ENCODE measurements around the gene CCDC194.
"Not testable (repeated sequence)": the region's sequence is repeated elsewhere in the genome, so short reads cannot be mapped to it uniquely, and the experiment has no call there.

The CCDC194 gene

GRCh38 chr19:17370026-17370587 is 23.9 kb downstream of the CCDC194 start:
- no peak for DNase-seq (ENCODE audit: low read depth in 2 of 2)

DNA sequence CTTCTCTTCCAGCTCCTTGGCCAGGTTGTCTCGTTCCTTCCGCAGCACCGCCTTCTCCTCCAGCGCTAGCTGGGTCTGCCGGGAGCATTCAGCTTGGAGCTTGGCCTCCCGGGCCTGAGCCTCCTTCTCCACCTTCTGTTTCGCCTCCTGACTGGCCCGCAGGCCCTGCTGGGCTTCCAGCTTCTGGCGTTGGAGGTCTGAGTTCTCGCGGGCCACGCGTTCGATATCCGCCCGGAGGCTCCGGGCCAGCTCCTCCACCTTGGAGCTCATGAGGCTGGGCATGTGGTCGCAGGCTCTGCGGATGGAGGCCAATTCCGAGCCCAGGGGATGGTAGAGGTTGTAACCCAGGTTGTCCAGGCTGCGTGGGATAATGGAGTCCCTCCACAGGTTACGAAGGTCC is 28.6 kb downstream of the CCDC194 start:
- DNase-seq (ENCODE audit: low read depth in 2 of 2), result no peak

GRCh38 chr19:17363852-17364605 is 30.0 kb downstream of the CCDC194 start:
- DNase-seq (ENCODE audit: low read depth in 2 of 2), result not testable (repeated sequence)

DNA sequence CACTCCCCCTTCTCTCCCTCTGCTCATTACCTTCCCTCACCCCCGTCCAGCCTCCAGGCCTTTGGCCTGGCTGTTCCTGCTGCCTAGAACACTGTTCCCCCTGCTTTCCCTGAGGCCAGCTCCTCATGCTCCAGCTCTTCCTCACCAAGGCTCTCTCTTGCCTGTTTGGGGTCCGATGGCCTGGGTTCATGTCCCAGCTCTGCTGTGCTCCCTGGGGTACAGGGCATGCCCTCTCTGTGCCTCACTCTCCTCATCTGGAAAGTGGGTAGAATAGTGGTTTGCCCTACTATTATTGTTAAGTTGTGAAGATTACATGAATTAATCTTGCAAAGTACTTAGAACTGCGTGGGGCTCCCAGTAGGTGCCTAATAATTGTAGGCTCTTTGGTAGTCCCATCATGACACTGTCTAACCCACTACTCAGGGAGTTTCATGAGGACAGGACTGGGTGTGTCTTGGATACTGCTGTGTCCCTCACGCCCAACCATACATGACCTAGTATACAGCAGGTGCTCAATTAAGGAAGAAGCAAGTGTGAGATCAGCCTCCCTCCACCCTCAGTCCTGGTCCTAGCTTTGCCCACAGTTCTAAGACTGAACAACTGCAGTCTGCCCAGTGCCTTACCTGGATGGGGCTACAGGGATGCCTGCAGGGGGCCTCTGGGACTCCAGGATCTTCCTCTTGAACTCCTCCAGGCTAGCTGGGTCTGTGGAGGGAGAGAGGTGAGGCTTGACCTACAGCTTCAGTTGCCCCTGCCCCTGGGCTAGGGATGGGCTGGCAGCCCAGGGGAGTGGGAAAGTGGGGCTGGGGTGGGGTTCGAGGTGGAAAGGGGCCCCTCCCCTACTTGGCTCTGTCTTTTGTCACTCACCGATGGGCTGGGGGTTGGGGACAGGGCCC is 33.8 kb downstream of the CCDC194 start:
- DNase-seq (ENCODE audit: low read depth in 2 of 2), result no peak

DNA sequence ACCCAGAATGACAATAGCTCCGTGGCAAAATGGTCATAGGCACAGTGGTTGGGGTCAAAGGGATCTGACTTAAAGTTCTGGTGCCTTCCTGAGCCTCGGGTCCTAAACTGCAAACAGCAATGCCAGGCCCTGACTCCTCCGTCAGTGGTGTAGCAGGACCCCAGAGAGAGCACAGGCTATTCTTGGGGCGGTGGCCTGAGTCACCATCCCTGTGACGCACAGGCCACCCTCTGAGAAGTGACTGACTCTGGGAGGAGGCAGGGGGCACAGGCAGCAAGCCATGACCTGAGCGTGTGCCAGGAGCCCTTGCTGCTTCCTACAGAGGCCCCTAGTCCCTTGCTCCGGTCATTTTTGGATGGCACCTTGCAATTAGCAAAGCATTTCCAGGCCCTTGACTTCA is 35.6 kb downstream of the CCDC194 start:
- DNase-seq (ENCODE audit: low read depth in 2 of 2), result no peak

DNA sequence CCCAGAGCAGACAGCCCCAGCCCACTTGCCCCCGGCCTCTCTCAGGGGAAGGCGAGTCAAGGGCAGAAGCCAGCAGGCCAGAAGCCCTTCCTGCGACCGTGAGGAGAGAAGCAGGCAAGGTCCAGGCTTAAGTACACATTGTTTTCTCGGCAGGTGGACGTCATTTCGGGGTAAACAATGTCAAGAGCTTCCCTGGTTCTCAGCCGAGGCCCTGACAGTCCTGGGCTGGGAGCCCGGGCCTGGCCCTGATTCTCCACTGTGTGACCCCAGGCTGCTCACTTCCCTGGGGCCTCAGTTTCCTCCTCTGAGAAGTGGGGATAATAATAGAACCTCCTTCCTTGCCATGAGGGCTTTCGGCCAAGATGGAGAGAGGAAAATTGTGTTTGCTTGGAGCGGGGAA is 36.3 kb downstream of the CCDC194 start:
- no peak for DNase-seq (ENCODE audit: low read depth in 2 of 2)

GRCh38 chr19:17357078-17357666 is 36.8 kb downstream of the CCDC194 start:
- no peak for DNase-seq (ENCODE audit: low read depth in 2 of 2)

- DNase-seq (ENCODE audit: low read depth in 2 of 2), result no peak
These were observed 40.6 kb downstream of the CCDC194 start for GRCh38 chr19:17353386-17353785.

GRCh38 chr19:17352608-17353280 is 41.3 kb downstream of the CCDC194 start:
- DNase-seq (ENCODE audit: low read depth in 2 of 2), result no peak

DNA sequence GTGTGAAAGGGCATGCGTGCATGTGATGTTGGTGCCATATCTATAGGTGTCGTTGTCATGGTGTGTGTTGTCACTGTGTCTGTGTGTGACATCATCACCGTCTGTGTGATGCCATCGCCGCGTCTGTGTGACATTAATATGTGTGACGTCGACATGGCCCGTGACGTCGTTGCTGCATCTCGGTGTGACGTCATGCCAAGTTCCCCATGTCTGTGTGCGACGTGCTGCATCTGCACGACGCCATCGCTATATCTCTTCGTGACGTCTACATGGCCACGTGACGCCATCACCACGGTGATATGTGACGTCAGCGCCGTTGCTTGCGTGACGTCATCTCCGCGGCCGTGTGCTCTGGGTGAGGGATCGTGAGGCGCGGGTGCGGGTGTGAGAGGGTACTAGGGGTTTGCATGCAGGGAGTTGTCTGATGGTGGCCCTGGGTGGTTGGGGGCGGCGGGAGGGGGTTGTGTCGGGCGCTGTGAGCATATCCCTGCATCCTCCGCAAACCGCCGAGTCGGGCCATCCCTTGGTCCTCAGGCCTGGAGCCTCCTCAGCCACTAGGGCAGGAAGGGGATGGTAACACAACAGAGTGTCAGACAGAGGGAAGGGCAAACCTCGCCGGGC is 42.1 kb downstream of the CCDC194 start:
- DNase-seq (ENCODE audit: low read depth in 2 of 2), result no peak

DNA sequence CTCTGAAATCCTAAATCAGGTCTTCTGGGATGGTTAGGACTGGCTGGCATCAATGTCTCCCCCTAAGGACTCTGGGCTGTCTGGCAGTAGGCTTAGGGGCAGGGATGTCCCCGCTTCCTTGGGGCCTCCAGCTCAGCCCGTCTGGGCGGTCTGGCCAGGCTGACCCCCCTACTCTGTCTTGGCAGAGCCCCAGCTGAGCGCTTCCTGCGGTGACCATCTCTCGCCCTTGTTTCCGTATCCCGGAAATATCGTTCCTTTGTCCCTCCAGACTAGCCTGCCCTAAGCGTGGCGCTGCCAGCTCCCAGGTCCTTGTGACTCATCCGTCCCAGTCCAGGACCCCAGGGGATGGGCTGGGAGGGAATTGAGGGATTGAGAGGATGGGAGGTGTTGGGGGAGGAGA is 45.3 kb downstream of the CCDC194 start:
- DNase-seq (ENCODE audit: low read depth in 2 of 2), result no peak

DNA sequence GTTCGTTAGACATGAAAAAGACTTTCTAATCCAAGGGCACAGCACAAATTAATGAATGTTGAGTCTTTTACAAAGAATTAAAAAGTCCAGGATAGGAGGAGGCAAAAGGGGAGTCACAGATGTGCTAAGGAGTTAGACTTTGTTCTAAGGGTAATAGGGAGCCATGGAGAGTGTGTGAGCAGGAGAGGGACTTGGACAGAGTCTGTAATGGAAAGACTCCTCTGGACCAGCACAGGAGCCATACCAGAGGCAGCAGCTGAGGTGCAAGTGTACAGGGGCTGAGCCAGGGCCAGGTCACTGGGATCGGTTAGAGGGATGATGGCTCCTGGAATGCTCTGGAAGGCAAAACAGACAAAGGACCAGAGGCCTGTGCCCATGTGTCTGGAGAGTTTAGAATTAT is 46.1 kb downstream of the CCDC194 start:
- DNase-seq (ENCODE audit: low read depth in 2 of 2), result no peak

GRCh38 chr19:17347361-17347760 is 46.6 kb downstream of the CCDC194 start:
- DNase-seq (ENCODE audit: low read depth in 2 of 2), result no peak

DNA sequence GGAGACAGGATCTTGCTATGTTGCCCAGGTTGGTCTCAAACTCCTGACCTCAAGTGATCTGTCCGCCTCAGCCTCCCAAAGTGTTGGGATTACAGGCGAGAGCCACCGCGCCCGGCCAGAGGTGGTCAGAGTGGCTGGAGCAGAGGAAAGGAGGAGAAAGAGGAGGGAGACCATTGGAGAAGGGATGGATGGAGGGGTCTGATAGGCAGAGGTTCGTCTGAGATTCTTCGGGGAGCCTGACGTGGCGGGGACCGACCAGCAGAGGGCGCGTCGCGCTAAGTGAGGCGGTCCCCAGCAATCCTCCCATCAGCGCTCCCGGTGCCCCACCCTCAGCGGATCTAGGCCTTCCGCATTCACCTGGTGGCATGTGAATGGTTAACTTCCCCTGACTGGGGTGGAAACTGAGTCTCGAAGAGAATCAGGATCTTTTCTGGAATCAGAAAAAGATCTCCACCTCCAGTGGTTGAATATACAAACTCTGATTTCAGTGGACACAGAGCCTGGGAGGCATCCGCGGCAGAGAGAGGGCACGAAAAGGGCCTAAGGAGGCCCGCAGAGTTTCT is 47.8 kb downstream of the CCDC194 start:
- peak; percentile 65 to 75 for DNase-seq (ENCODE audit: low read depth in 2 of 2)

- no peak for DNase-seq (ENCODE audit: low read depth in 2 of 2)
These were observed 52.2 kb downstream of the CCDC194 start for GRCh38 chr19:17341845-17342244.

GRCh38 chr19:17341386-17341785 is 52.6 kb downstream of the CCDC194 start:
- no peak for DNase-seq (ENCODE audit: low read depth in 2 of 2)

- DNase-seq (ENCODE audit: low read depth in 2 of 2), result no peak
These were observed 53.1 kb downstream of the CCDC194 start for GRCh38 chr19:17340871-17341357.
